IMR-90 (cell line): ENCODE data around the gene EHD4. TPM values are rescaled to one million over a fixed set of nuclear protein-coding genes. Genes with fewer than 3 reads are reported as not detected.
A peak's percentile ranks its signal among the peaks of the same experiment; 100 is the strongest.

Experiments used
- ATAC-seq: fragments of 200-7000 bp; cut with Tn5 transposase; 2 replicates; pipeline ENCODE4 v1.9.1; 2020; ENCODE audit warnings: low read depth, mild to moderate bottlenecking, moderate library complexity
- BruUV-seq: library from RNA; stranded (reverse); fragments of 400-500 nt; replicated peaks from 2 replicates; lab custom pipeline; 2021; lab: Mats Ljungman, UMichigan
- CTCF ChIA-PET: fragments of 300-600 bp; formaldehyde crosslinking; extraction: SDS; loops from one replicate; lab custom pipeline; 2021; ENCODE audit warnings: antibody characterized with exemption; lab: Yijun Ruan, JAX
- POLR2A ChIA-PET: fragments of 300-600 bp; sonication (Branson Sonifier 250); formaldehyde crosslinking; loops from one replicate; lab custom pipeline; 2022; ENCODE audit warnings: antibody characterized with exemption; ENCODE audit not compliant: unreplicated experiment; lab: Charles Lee
- DNase-seq: peaks from one replicate; pipeline ENCODE4 v3.0.0; 2013
- H2AFZ ChIP-seq: replicated peaks from 2 replicates; pipeline ENCODE3; 2013; ENCODE audit warnings: low read length, mild to moderate bottlenecking; ENCODE audit not compliant: poor library complexity
- H2AK5ac ChIP-seq: 2 replicates; pipeline ENCODE4 v1.6.1; 2013; ENCODE audit warnings: low read depth, low read length, inconsistent platforms
- H2AK9ac ChIP-seq: replicated peaks from 2 replicates; pipeline ENCODE3; 2013; ENCODE audit warnings: mild to moderate bottlenecking, low read depth, low read length, moderate library complexity; ENCODE audit not compliant: poor library complexity
- H2BK120ac ChIP-seq: 2 replicates; pipeline ENCODE4 v1.6.1; 2013; ENCODE audit warnings: low read depth, low read length, inconsistent platforms
- H2BK15ac ChIP-seq: 3 replicates; pipeline ENCODE4 v1.6.1; 2013; ENCODE audit warnings: low read depth, low read length, inconsistent platforms
- H2BK20ac ChIP-seq: 2 replicates; pipeline ENCODE4 v1.6.1; 2013; ENCODE audit warnings: low read depth, mild to moderate bottlenecking, inconsistent platforms, low read length, moderate library complexity
- H2BK5ac ChIP-seq: 2 replicates; pipeline ENCODE4 v1.6.1; 2013; ENCODE audit warnings: mild to moderate bottlenecking, low read depth, low read length, inconsistent platforms; ENCODE audit not compliant: poor library complexity, severe bottlenecking
- H3K14ac ChIP-seq: replicated peaks from 2 replicates; pipeline ENCODE4 v1.6.1; 2013; ENCODE audit warnings: low read depth, low read length, inconsistent platforms
- H3K18ac ChIP-seq: 2 replicates; pipeline ENCODE4 v1.6.1; 2013; ENCODE audit warnings: low read depth, low read length, control low read depth
- H3K23ac ChIP-seq: 2 replicates; pipeline ENCODE4 v1.6.1; 2013; ENCODE audit warnings: low read depth, low read length, inconsistent platforms
- H3K27ac ChIP-seq: 2 replicates; pipeline ENCODE4 v1.5.1; 2013; ENCODE audit warnings: mild to moderate bottlenecking, control low read depth, low read length; ENCODE audit not compliant: insufficient read depth
- H3K27me3 ChIP-seq: 2 replicates; pipeline ENCODE4 v1.6.1; 2013; ENCODE audit warnings: low read length; ENCODE audit not compliant: control insufficient read depth, insufficient read depth
- H3K36me3 ChIP-seq: 2 replicates; pipeline ENCODE4 v1.6.1; 2013; ENCODE audit warnings: low read length, mixed read lengths; ENCODE audit not compliant: control insufficient read depth, insufficient read depth
- H3K4ac ChIP-seq: 2 replicates; pipeline ENCODE4 v1.6.1; 2013; ENCODE audit warnings: low read depth, low read length, inconsistent platforms
- H3K4me1 ChIP-seq: 2 replicates; pipeline ENCODE4 v1.6.1; 2013; ENCODE audit warnings: low read length, mixed read lengths; ENCODE audit not compliant: control insufficient read depth, insufficient read depth
- H3K4me2 ChIP-seq: 2 replicates; pipeline ENCODE4 v1.6.1; 2013; ENCODE audit warnings: low read depth, mild to moderate bottlenecking, control low read depth, low read length, moderate library complexity
- H3K4me3 ChIP-seq: 2 replicates; pipeline ENCODE4 v1.5.1; 2013; ENCODE audit warnings: low read depth, mild to moderate bottlenecking, control low read depth, low read length, moderate library complexity; ENCODE audit not compliant: insufficient read depth
- H3K56ac ChIP-seq: 2 replicates; pipeline ENCODE4 v1.6.1; 2013; ENCODE audit warnings: low read length, inconsistent platforms; ENCODE audit not compliant: insufficient read depth; ENCODE audit errors: extremely low read depth
- H3K79me1 ChIP-seq, 2 experiments: 2 replicates each; pipeline ENCODE4 v1.6.1; 2013; ENCODE audit warnings: low read length in 2 of 2, inconsistent platforms in 1 of 2, low read depth in 1 of 2
- H3K9ac ChIP-seq: 2 replicates; pipeline ENCODE4 v1.6.1; 2013; ENCODE audit warnings: low read depth, low read length, control low read depth
- H3K9me1 ChIP-seq: 2 replicates; pipeline ENCODE4 v1.6.1; 2013; ENCODE audit warnings: low read length, inconsistent platforms; ENCODE audit not compliant: insufficient read depth
- H3K9me3 ChIP-seq: 2 replicates; pipeline ENCODE4 v1.6.1; 2013; ENCODE audit warnings: low read length; ENCODE audit not compliant: control insufficient read depth, insufficient read depth
- H4K20me1 ChIP-seq: 2 replicates; pipeline ENCODE4 v1.6.1; 2013; ENCODE audit warnings: low read length, inconsistent platforms; ENCODE audit not compliant: insufficient read depth
- H4K5ac ChIP-seq: 2 replicates; pipeline ENCODE4 v1.6.1; 2013; ENCODE audit warnings: mild to moderate bottlenecking, low read depth, low read length, control low read depth
- H4K8ac ChIP-seq, 2 experiments: 2 replicates each; pipeline ENCODE4 v1.6.1; 2013; ENCODE audit warnings: low read depth in 2 of 2, low read length in 2 of 2, control low read depth in 1 of 2, inconsistent platforms in 1 of 2
- H4K91ac ChIP-seq: 2 replicates; pipeline ENCODE4 v1.6.1; 2013; ENCODE audit warnings: low read depth, low read length, inconsistent platforms; ENCODE audit not compliant: insufficient read depth
- CHD1 ChIP-seq: IDR thresholded peaks from 2 replicates; pipeline ENCODE4 v1.6.1; 2012; ENCODE audit warnings: low read depth, low read length, improper control_type of control experiment
- RCOR1 ChIP-seq: IDR thresholded peaks from 2 replicates; pipeline ENCODE4 v1.6.1; 2012; ENCODE audit warnings: mild to moderate bottlenecking, low read length, improper control_type of control experiment; ENCODE audit not compliant: insufficient replicate concordance
- WGBS, 2 experiments: methylation state at CpG; one replicate each; pipeline versions ENCODE4 v1.1.5 to v1.1.7; 2013; ENCODE audit warnings: missing lambda C conversion rate in 2 of 2; ENCODE audit not compliant: insufficient read length in 1 of 2; ENCODE audit errors: extremely low coverage in 2 of 2; 5-methylcytosine and 5-hydroxymethylcytosine counted together
- dilution Hi-C: fragments of 300-500 bp; cut with HindIII; formaldehyde crosslinking; loops from one replicate; pipeline ENCODE4 v1.14.3; 2018; ENCODE audit warnings: low sequenced_read_pairs; ENCODE audit not compliant: unreplicated experiment
- in situ Hi-C: fragments of 300-500 bp; cut with MboI; formaldehyde crosslinking; loops from 3 replicates; pipeline ENCODE4 v1.14.3; 2019; ENCODE audit warnings: low sequenced_read_pairs, inconsistent platforms, mixed read lengths
- intact Hi-C: fragments of 100-400 bp; cut with micrococcal nuclease; formaldehyde crosslinking; loops from 2 replicates; pipeline ENCODE4 v1.10.0; 2022
- polyA plus RNA-seq, 3 experiments: library from polyadenylated mRNA; depleted of rRNA; stranded (reverse); fragments of >200 nt; gene quantifications; 2 replicates each; pipeline ENCODE4 v1.2.3, GENCODE V29; 2012; ENCODE audit warnings: low replicate concordance in 1 of 3
- total RNA-seq: library from RNA; depleted of rRNA; stranded (reverse); fragments of >200 nt; gene quantifications from 2 replicates; pipeline ENCODE4 v1.2.3, GENCODE V29; 2012
- TF ChIP-seq, protein P1 (sequence below): conservative IDR thresholded peaks from 2 replicates; pipeline ENCODE4 v1.5.1; 2012; ENCODE audit warnings: mild to moderate bottlenecking, low read depth, low read length, improper control_type of control experiment

The EHD4 gene
- total and polyA plus RNA-seq, 2 of the 4 experiments (the other 2 are of a cell fraction) = 21.0 to 29.0 TPM

DNA sequence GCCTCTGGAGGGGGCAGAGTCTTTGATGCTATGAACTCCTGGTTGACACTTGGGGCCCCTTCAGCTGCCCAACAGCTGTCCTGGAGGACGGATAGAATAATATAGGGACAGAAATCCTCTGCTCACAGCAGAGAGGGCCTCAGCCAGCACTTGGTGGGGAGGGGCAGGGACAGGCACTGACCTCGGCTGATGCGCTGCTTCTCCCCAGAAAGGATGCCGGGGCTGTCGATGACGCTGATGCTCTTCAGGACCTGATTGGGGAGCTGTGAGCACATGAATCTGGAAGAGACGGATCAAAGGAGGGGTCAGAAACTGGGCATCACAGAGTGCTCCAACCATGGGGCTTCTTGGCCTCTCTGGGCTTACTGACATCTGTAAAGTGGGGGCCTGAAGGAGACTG lies 29.5 kb downstream of the EHD4 start:
- peak overlapping the region; percentile 93 for H3K18ac ChIP-seq
- ChIA-PET POLR2A (no interaction called here), CTCF (interaction anchor here (1.2 kb wide), 1 partner anchor 13 kb away, joined by 3 read pairs; no protein-coding TSS in a partner anchor)
- H3K4me2 ChIP-seq = no peak overlapping the region
- peaks cover 54 to 84% of the 10 kb centered on the region in 2 experiments for H3K79me1 ChIP-seq
- in situ Hi-C loops (no loop called here), dilution Hi-C loops (no loop called here), intact Hi-C loops (no loop called here)
- H2AK9ac ChIP-seq = peak overlapping the region; percentile 100
- H3K4me3 ChIP-seq = no peak overlapping the region
- no TSS peak for BruUV-seq
- peak overlapping the region; percentile 100 for H2BK20ac ChIP-seq
- peak overlapping the region; percentile 30 for H3K27ac ChIP-seq
- H3K27me3 ChIP-seq = no peaks in the 10 kb centered on the region
- peak overlapping the region; percentile 73 to 99 for H4K8ac ChIP-seq
- WGBS, 2 experiments = 100% methylated on average over 1 of the region's 7 CpGs; no CpG with 5 or more reads in 1 of the 2 experiments
- peak overlapping the region; percentile 80 for H4K5ac ChIP-seq
- TF ChIP-seq CHD1 = no peak
- TF ChIP-seq RCOR1 = no peak
- TF ChIP-seq, protein P1, sequence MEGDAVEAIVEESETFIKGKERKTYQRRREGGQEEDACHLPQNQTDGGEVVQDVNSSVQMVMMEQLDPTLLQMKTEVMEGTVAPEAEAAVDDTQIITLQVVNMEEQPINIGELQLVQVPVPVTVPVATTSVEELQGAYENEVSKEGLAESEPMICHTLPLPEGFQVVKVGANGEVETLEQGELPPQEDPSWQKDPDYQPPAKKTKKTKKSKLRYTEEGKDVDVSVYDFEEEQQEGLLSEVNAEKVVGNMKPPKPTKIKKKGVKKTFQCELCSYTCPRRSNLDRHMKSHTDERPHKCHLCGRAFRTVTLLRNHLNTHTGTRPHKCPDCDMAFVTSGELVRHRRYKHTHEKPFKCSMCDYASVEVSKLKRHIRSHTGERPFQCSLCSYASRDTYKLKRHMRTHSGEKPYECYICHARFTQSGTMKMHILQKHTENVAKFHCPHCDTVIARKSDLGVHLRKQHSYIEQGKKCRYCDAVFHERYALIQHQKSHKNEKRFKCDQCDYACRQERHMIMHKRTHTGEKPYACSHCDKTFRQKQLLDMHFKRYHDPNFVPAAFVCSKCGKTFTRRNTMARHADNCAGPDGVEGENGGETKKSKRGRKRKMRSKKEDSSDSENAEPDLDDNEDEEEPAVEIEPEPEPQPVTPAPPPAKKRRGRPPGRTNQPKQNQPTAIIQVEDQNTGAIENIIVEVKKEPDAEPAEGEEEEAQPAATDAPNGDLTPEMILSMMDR = no peak
- H2AK5ac ChIP-seq = peak overlapping the region; percentile 99
- peak overlapping the region; percentile 100 for H3K4ac ChIP-seq
- H2BK120ac ChIP-seq = peak overlapping the region; percentile 100
- peak overlapping the region; percentile 98 for H4K91ac ChIP-seq
- peaks cover 46% of the 10 kb centered on the region for H3K4me1 ChIP-seq
- ATAC-seq (no peak), DNase-seq (no peak)
- H3K36me3 ChIP-seq = peaks cover 1% of the 10 kb centered on the region; the same call in 1 of the 2 replicates
- no peak overlapping the region for H2AFZ ChIP-seq
- H3K9ac ChIP-seq = no peak overlapping the region
- peak overlapping the region; percentile 98; the same call in 1 of the 2 replicates for H3K23ac ChIP-seq
- peak overlapping the region; percentile 97 for H2BK5ac ChIP-seq
- peak overlapping the region; percentile 99 for H3K14ac ChIP-seq
- no peaks in the 10 kb centered on the region for H3K9me3 ChIP-seq
- H4K20me1 ChIP-seq = no peaks in the 10 kb centered on the region
- no peak overlapping the region for H3K56ac ChIP-seq
- peaks cover 55% of the 10 kb centered on the region for H3K9me1 ChIP-seq
- peak overlapping the region; percentile 93; the same call in 2 of the 3 replicates for H2BK15ac ChIP-seq
